GM06990 (cell line): Measurements from ENCODE around the gene HPN.
"Not testable (repeated sequence)": the region's sequence is repeated elsewhere in the genome, so short reads cannot be mapped to it uniquely, and the experiment has no call there.

Experiments
- DNase-seq: peaks from one replicate; pipeline ENCODE4 v3.0.0-alpha.2; 2011; ENCODE audit not compliant: insufficient read length; ENCODE audit errors: extremely low read depth
- H3K27me3 ChIP-seq: replicated peaks from 2 replicates; pipeline ENCODE4 v1.6.0; 2011; ENCODE audit warnings: low read length; ENCODE audit not compliant: control insufficient read depth, insufficient read depth
- H3K36me3 ChIP-seq: 2 replicates; pipeline ENCODE4 v1.5.1; 2011; ENCODE audit warnings: low read length; ENCODE audit not compliant: control insufficient read depth, insufficient read depth
- H3K4me3 ChIP-seq: replicated peaks from 2 replicates; pipeline ENCODE4 v1.5.1; 2011; ENCODE audit warnings: low read depth, mild to moderate bottlenecking, control low read depth, low read length
- CTCF ChIP-seq: IDR thresholded peaks from 2 replicates; pipeline ENCODE4 v1.5.1; 2011; ENCODE audit warnings: low read length, control low read depth, mild to moderate bottlenecking, inconsistent platforms; ENCODE audit not compliant: insufficient read depth, poor library complexity, severe bottlenecking

Gene HPN

DNA sequence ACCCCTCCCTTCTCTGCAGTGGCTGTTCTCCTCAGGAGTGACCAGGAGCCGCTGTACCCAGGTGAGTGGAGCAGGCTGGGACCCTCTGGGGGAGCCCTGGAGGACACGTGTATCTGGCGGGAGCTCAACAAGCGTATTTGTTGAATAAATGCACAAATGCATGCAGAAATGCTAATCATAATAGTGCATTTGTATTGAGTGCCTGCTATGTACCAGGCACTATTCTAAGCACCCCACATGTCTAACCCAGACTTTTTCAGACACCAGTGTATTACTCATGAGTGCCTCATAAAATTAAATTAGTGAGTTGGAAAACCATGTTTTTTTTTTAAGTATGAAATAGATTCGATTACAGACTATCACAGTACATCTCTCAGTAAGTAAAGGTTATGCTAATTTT, 7.9 kb downstream of the HPN start:
- TF ChIP-seq CTCF = no peak
- no peak for DNase-seq
- no peaks in the 10 kb centered on the region for H3K27me3 ChIP-seq
- H3K36me3 ChIP-seq = no peaks in the 10 kb centered on the region
- H3K4me3 ChIP-seq = no peak overlapping the region

DNA sequence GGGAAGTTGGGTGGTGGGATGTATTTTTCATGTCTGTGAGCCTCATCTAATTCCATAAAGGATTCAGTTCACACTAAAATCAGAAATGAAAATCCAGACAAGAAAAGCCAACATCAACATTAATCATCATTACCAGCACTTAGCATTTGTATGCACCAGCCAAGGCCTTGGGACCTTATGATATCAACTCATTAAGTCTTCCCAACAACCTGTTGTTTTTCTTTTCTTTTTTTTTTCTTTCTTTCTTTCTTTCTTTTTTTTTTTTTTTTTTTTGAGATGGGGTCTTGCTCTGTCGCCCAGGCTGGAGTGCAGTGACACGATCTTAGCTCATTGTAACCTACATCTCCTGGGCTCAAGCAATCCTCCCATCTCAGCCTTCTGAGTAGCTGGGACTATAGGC, 9.1 kb downstream of the HPN start:
- not testable (repeated sequence) for H3K36me3 ChIP-seq, DNase-seq, H3K27me3 ChIP-seq, H3K4me3 ChIP-seq

DNA sequence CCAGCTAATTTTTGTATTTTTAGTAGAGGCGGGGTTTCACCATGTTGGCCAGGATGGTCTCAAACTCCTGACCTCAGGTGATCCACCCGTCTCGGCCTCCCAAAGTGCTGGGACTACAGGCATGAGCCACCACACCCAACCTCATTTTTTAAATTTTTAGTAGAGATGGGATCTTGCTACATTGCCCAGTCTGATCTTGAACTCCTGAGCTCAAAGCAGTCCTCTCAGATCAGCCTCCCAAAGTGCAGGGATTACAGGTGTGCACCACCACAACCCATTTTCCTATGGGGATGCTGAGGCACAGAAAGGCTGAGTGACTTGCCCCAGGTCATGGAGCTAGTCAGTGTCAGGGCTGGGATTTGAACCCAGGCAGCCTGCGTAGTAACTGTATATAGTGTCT, 9.7 kb downstream of the HPN start:
- H3K4me3 ChIP-seq, DNase-seq, H3K27me3 ChIP-seq, H3K36me3 ChIP-seq: not testable (repeated sequence)

DNA sequence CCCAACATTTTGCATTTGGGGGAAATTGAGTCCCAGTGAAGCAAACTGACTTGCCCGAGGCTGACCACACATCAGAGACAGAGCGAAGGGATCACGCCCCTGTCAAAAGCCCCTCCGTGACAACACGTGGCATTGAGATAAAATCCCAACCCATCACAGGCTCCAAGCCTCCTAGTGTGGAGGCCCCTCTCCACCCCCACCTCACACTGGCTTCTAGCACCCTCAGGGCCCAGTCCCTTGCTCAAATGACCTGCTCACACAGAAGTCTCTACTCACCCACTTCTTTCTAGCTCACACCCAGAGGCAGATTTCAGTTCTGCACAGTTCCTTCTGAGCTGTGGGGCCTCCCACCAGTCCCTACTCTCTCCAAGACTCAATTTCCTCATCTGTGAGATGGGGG, 10.3 kb downstream of the HPN start:
- no peak for TF ChIP-seq CTCF
- no peak overlapping the region for H3K4me3 ChIP-seq
- DNase-seq = no peak

GRCh38 chr19:35052599-35053190, 11.2 kb downstream of the HPN start:
- no peak overlapping the region for H3K4me3 ChIP-seq
- no peak for TF ChIP-seq CTCF
- no peaks in the 10 kb centered on the region for H3K36me3 ChIP-seq
- DNase-seq = no peak
- no peaks in the 10 kb centered on the region; the same call in 1 of the 2 replicates for H3K27me3 ChIP-seq

More for the DNA sequence above, 10.3 kb downstream of the HPN start:
- H3K36me3 ChIP-seq = no peaks in the 10 kb centered on the region
- no peaks in the 10 kb centered on the region; the same call in 1 of the 2 replicates for H3K27me3 ChIP-seq

DNA sequence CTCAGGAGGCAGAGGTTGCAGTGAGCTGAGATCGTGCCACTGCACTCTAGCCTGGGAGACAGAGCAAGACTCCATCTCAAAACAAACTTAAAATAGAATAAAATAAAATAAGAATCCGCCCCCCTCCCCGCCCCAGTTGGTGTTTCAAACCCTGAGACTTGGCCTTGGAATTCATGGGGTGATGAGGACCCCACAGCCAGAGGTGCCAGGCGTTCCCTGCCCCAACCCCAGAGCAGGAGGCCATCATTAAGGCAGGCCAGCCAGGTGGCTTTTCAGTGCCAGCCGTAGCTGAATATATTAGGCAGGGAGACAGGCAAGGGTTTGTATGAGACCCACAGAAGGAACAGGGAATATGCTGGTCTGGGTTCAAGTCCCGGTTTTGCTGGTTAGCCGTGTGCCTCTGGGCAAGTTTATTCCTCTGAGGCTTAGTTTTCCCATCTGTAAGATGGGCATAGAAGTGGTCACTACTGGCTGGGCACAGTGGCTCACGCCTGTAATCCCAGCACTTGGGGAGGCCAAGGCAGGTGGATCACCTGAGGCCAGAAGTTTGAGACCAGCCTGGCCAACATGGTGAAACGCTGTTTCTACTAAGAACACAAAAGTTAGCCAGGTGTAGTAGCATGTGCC, 12.3 kb downstream of the HPN start:
- no peak for DNase-seq
- Histone ChIP-seq H3K27me3 (no peaks in the 10 kb centered on the region; the same call in 1 of the 2 replicates), H3K4me3 (no peak overlapping the region), H3K36me3 (no peaks in the 10 kb centered on the region)
- no peak for TF ChIP-seq CTCF
